NOMO-1 (cell line): Measurements from ENCODE around the gene HADHA.
"Not testable (repeated sequence)": the region's sequence is repeated elsewhere in the genome, so short reads cannot be mapped to it uniquely, and the experiment has no call there.

Source experiments
- DNase-seq, 2 experiments: peaks; one replicate each; lab custom pipeline; 2025; ENCODE audit not compliant: unreplicated experiment in 2 of 2; lab: John Stamatoyannopoulos, UW

Gene HADHA

DNA sequence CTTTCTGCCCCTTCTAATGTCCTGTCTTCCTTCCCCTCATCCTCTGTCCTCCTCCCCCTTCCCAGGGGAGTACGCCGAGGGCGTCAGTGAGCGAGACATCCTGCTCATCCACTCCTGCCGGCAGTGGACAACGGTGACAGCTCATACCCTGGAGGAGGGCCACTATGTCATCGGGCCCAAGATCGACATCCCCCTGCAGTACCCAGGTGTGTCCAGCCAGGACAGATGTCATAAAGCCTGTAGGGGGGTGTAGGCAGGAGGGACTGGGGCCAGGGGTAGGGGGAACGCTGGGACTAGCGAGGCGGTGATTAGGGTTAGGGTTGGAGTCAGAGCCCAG, 68.2 kb downstream of the HADHA start:
- no peak for DNase-seq

- DNase-seq: no peak
These were observed 68.8 kb downstream of the HADHA start for GRCh38 chr2:26175466-26176278.

- no peak for DNase-seq
These were observed 69.6 kb downstream of the HADHA start for GRCh38 chr2:26174691-26175465.

GRCh38 chr2:26173776-26174482, 70.5 kb downstream of the HADHA start:
- DNase-seq: no peak

DNA sequence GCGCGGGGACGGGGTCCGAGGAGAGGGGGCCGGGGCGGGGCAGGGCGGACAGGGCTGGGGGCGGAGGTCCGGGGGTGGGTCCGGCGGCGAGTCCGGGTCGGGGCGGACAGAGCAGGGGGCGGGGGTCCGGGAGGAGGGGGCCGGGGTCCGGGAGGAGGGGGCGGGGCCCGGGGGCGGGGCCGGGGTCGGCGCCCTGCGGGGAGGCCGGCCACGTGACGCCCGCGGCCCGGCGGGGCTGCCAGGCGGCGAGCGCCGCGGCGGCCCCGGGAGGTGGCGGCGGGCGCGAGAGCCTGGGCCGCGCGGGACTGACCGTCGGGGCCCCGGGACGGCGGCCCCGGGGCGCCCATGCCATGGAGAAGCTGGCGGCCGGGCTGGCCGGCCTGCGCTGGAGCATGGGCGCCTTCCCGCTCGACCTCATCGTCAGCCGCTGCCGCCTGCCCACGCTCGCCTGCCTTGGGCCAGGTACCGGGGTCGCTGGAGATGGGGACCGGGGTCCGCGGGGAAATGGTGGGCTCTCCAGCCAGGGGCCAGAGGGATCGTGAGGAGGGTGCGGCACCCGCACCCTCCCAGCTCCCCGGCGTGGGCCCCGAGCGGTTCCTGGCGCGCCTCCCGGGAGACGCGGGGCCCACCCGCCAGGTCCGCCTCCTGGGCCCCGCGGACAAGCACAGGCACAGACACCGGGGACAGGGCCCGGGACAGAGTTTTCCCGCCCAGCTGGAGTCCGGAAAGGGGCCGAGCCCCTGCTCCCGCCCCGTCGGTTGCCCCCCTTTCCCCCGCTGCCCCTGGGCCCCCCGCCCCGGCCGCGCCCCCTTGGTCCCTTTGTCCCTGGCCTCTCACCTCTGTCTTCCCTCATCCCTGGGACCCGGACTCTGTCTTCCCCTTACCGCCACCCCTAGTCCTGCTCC, 71.3 kb downstream of the HADHA start, which contains the start of gene GAREM2:
Gene GAREM2 (plus strand): TSS at position 218 of the 905 bp plus-strand sequence. CDS start 133 bp downstream, at position 351.
- no peak for DNase-seq

DNA sequence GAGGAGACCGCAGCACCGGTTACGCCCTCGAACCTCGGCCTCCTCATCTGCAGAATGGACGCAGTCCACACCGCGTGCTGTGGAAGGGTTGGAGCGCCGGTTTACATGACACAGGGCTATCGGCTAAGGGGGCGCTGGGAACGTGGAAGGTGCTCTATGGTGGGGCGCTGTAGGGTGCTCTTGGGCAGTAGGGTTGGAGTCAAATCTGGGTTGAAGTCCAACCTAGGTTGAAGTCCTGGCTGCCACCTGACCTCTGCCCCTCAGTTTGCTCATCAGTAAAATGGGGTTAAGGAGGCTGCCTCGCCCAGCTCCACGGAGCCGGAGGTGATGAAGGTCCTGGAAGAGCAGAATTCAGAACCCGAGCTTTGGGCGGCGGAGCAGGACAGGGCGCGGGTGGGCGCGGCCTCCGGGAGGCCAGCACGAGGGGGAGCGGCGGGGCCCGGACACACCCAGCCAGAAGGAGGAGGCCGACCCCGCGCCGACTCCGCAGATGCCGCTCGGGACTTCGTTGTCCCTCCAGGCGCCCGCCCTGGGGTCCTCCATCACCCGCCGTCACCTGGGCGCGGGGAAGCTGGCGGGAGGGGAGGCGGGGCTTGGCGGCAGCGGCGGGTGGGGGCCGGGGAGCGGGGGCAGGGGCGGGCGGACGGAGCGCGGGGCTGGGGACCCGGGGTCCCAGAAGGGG, 72.1 kb downstream of the HADHA start:
- no peak for DNase-seq

DNA sequence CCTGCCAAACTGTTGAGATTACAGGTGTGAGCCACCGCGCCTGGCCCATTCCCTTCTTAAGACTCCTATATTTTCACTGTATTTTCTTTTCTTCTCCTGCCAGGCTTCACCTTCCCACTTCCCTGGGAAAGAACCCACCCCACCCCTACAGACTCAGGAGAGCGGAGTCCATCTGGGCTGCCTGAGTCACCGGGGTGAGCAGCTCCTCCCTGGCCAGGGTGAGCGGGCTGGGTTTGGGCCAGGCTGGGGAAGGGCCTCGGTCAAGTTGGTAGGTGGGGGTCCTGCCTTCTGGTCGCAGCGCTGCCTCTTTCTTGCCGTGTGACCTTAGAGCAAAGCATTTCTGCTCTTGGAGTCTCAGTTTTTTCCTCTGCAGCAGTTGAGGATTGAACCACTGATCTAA, 73.6 kb downstream of the HADHA start:
- DNase-seq: no peak

DNA sequence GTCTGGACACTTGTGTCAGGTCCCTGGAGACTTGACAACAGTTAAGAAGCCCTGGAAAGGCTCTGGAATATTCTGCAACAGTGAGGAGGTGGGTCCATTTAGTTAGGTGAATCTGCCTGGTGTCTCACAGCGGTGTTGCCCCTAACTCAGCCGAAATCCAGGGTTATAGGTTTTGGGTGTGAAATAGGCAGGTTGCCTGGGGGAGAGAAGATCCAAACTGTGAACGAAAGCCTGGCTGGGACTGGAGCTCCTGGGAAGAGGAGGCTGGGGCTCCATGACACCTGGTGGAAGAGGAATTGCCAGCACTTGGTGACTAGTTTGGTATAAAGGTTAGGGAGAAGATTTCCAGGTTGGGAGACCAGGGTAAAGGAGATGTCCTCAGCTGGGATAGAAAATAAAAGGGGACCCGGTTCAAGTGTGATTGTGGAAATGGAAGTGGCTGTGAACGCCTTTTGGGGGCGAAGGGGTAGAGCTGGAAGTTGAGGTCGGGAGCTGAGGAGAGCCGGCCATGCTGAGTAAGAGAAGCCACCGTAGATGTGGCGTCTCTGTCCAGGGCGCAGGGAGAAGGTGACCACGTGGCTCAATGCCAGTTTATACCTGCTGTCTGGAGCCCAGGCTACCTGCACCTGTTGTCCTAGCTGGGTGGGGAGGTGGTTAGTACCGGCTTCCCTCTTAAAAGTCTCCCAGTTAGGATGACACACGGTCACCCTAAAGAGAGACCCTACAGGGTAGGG, 74.6 kb downstream of the HADHA start:
- no peak for DNase-seq

DNA sequence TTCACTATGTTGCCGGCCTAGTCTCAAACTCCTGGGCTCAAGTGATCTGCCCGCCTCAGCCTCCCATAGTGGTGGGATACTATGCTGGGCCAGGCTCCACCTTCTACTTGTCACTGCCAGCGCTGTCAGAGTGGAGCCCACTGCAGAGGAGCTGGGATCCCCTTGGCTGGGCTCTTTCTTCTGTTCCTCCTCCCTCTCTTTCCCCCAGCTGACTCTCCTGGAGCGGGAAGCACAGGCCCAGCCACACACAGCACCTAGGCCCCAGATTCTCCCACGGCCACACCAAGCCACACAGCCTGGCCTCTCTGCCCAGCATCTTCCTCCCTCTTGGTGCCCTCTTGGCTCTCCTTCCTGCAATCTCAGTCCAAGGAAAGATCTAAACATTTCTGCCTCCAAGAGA, 75.2 kb downstream of the HADHA start:
- DNase-seq: no peak

- DNase-seq: no peak
These were observed 75.6 kb downstream of the HADHA start for GRCh38 chr2:26168785-26169184.

GRCh38 chr2:26166541-26166940, 77.9 kb downstream of the HADHA start:
- not testable (repeated sequence) for DNase-seq

GRCh38 chr2:26165403-26165802, 79.0 kb downstream of the HADHA start:
- no peak for DNase-seq

GRCh38 chr2:26164641-26165211, 79.7 kb downstream of the HADHA start:
- DNase-seq: no peak

DNA sequence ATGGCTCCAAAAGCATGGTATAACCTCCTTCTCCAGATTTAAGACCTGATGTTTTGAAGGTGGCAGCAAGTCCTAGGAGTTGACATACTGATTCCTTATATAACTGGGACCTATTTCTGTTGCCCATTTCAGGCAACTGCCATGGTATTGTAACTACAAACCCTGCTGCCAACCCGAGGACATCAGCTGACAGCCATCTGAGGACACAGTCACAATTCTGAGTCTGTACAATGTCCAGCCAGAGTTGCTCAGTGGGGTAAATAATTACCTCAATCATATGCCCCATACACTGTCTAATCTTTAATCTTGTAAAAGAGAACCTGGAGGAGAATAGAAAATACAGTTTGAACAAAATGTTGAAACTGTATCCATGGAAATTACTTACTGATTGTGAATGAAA, 80.2 kb downstream of the HADHA start:
- DNase-seq: no peak

DNA sequence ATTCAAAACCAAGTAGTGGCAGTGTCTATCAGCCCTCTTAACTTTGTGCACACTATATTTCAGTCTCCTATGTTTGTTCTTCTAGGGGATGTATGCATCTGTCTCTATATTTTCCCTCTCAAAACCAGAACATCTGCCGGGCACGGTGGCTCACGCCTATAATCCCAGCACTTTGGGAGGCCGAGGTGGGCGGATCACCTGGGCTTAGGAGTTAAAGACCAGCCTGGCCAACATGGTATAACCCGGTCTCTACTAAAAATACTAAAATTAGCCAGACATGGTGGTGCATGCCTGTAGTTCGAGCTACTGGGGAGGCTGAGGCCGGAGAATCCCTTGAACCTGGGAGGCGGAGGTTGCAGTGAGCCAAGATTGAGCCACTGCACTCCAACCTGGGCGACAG, 81.5 kb downstream of the HADHA start:
- DNase-seq: no peak

- no peak for DNase-seq
These were observed 82.5 kb downstream of the HADHA start for GRCh38 chr2:26161926-26162325.

GRCh38 chr2:26157580-26157979, 86.9 kb downstream of the HADHA start:
- DNase-seq: no peak

- DNase-seq: no peak
These were observed 94.2 kb downstream of the HADHA start for GRCh38 chr2:26150243-26150642.

DNA sequence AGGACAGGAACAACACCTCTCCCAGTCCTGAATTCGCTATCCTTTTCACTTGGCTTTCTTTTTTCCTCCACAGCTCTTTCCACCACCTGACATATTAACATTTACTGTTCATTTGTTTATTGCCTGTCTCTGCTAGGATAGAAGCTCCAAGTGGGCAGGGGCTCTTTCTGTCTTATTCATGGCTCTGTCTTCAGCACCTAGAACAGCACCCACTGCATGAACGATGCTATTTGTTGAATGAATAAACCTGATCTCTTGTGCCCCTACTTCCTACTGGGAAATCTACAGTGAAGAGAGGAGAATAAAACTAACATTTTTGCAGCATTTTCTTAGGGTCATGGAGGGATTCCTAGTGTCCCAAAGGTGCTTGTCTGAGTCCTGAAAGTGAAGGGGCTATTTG, 95.9 kb downstream of the HADHA start:
- DNase-seq: no peak
